Dermis blood vessel endothelial cell (primary cell): ENCODE data around the gene RABGEF1. TPM values are rescaled to one million over a fixed set of nuclear protein-coding genes. Genes with fewer than 3 reads are reported as not detected.
"Not testable (repeated sequence)": the region's sequence is repeated elsewhere in the genome, so short reads cannot be mapped to it uniquely, and the experiment has no call there.

ENCODE experiments used
- DNase-seq: peaks from one replicate; pipeline ENCODE4 v3.0.0; 2010
- total RNA-seq: library from RNA; depleted of rRNA; stranded (reverse); fragments of >200 nt; gene quantifications from 2 replicates; pipeline ENCODE4 v1.2.3, GENCODE V29; 2014

Gene RABGEF1
- total RNA-seq, 1 donor from 2014 or later = 33.2 TPM

DNA sequence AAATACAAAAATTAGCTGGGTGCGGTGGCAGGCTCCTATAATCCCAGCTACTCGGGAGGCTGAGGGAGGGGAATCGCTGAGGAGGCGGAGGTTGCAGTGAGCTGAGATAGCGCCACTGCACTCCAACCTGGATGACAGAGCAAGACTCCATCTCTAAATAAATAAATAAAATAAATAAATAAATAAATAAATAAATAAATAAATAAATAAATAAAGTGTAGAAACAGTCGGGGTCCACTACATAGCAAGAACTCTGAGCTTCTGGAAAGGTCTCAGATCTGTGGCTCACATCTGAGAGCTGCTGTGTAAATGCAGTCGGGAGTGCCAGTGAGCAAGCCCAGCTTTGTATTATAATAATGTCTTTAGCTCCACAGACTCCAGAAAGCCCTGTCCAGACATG, 76.1 kb downstream of the RABGEF1 start:
- DNase-seq = not testable (repeated sequence)

DNA sequence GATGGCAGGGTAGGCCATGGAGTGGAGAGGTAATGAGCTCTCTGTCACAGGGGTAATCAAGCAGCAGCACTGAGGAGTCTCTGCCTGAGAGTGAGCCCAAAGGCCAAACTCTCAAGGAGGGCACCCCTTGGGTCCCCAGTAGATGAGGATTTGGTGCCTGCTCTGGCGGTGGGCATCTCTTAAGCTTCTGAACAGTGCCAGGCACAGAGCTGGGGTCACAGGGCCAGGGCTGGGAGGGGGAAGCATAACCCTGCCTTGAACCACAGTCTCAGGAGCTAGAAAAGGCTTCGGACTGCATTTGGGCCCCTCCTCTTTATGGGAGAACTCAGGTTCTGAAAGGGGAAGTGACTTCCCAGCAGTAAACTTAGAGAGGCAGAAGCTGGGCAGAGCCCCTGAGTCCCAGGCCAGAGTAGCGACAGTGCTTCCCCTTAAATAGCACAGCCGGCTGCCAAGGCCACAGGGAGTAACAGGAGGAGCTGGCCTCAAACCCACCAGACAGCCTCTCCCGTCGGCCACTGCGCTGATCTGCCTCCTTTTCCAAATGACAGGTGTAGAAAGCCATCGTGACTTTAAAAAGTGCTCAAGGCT, 76.8 kb downstream of the RABGEF1 start:
- not testable (repeated sequence) for DNase-seq

DNA sequence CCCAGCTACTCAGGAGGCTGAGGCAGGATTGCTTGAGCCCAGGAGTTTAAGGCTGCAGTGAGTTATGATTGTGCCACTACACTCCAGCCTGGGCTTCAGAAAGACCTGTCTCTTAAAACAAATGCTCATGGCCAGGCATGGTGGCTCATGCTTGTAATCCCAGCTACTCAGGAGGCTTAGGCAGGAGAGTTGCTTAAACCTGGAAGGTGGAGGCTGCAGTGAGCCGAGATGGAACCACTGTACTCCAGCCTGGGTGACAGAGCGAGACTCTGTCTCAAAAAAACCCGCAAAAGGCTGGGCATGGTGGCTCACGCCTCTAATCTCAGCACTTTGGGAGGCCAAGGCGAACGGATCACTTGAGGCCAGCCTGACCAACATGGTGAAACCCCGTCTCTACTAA, 77.4 kb downstream of the RABGEF1 start:
- DNase-seq = not testable (repeated sequence)

DNA sequence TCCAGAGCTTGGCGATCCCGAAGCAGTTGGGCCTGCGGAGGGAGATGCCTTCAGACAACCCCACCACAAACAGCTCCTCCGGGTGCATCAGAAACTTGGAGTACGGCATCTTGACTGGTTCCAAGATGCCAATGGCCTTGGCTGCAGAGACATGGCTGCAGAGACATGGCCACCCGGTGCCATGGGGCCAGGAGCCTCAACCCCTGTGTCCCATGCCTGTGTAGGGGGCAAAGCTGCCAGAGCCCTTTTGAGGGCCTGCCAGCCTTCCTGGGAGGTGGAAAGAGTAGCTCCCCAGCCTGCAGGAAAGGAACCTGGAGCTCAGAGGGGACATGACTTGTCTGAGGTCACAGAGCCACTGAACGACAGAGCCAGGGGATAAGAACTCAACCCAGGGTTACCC, 83.5 kb downstream of the RABGEF1 start:
- DNase-seq = no peak

DNA sequence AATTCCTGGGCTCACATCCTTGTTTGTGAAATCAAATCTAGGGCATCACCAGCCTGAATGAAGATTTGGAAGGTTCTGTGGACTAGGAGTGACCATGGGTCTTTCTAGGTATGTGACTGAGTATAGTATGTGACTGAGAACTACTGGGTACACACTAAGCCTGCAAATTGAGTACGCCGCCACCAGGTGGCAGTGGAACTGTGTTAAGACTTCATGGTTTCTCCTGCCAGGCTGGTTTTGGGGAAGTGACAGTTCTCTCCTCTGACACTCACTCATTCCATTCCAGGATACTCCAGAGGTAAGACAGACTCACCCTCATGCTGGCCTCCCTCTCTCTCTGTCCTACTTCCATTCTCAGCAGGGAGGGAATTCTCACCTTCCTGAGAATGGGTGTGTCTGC, 85.0 kb downstream of the RABGEF1 start:
- peak; percentile 56 for DNase-seq

DNA sequence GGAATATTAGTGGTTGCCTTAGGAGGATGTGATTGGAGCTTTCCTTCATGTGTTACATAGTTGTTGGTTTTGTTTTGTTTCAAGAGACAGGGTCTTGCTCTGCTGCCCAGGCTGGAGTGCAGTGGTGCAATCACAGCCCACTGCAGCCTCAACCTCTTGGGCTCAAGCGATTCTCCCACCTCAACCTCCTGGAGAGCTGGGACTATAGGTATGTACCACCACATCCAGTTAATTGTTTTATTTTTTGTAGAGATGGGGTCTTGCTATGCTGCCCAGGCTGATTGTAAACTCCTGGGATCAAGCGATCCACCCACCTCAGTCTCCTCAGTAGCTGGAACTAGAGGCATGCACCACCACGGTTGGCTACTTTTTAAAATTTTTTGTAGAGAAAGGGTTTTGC, 86.1 kb downstream of the RABGEF1 start:
- DNase-seq = no peak

DNA sequence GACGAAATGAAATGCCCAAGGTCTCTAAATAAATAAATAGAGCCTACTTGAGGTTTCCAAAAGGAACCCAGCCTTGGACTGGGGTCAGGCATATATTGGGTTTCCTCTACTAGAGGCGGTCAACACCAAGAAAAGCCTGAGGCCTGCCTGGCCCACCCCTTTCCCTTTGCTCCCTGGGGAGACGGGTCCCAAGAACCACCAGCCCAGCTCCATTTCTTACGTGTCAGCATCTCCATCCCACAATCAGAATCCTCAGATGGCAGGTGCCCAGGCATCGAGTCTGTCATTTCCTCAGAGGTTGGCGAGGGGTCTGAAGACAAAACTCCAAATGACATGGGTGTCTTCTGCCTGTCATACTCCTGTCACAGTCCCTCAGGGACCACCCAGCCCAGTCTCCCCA, 90.4 kb downstream of the RABGEF1 start:
- DNase-seq = not testable (repeated sequence)

DNA sequence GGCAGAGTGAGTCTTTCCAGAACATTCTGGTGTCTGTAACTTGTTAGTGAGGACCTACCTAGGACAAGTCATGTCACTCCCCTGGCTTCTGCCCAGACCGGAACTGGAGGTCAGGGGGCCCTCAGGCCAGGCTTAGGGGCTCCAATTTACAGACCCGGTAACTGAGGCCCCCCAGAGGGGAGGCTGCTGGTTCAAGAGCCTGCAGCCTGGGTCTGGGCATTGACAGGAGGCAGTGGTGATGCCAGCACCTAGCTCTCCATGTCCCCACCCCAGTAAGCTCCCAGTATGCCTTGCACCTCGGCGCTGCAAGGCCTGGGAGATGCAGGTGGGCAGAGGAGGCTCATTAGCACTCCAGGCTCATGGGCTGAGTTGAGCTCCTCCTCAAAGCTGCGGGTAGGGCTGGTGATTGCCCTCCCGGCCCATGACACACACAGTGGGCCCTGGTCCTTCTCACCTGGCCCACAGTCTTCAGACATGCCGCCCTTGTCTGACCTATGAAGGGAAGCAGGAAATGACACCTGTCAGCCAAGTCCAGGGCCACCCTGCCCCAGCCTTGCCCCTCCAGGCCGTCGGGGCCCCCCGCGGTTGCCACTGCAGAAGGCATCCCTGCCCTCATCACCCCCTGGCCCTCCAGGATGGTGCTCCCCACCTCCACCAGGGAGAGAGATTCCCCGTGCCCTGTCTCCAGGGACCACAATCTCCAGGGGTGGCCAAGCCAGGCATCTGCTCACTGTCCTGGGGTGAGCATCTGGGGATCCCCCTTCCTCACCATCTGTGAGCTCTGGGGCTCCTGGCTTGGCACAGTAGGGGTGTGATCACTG, 92.2 kb downstream of the RABGEF1 start:
- DNase-seq = no peak

DNA sequence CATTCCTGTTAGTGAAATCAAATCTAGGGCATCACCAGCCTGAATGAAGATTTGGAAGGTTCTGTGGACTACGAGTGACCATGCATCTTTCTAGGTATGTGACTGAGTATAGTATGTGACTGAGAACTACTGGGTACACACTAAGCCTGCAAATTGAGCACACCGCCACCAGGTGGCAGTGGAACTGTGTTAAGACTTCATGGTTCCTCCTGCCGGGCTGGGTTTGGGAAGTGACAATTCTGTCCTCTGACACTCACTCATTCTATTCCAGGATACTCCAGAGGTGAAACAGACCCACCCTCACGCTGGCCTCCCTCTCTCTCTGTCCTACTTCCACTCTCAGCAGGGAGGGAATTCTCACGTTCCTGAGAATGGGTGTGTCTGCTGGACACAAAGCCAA, 96.5 kb downstream of the RABGEF1 start:
- DNase-seq = peak; percentile 64

DNA sequence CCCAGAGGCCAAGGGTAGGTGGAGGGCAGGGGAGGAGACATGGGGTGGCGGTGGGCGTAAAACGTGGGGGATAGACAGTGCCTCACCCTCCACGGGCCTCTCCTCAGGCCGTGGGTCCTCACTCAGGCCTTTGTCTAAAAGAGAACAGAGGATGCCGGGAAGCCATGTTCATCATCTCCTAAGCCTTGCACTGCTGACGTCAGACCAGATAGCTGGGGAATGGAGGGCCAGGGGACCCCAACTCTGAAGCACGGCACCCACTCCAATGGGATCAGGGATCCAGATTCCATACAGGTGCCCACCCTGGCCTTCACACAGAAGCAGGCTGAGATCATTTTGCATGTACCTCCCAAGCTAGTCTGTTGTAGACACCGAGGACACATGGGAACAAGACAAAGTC, 97.1 kb downstream of the RABGEF1 start:
- DNase-seq = no peak

DNA sequence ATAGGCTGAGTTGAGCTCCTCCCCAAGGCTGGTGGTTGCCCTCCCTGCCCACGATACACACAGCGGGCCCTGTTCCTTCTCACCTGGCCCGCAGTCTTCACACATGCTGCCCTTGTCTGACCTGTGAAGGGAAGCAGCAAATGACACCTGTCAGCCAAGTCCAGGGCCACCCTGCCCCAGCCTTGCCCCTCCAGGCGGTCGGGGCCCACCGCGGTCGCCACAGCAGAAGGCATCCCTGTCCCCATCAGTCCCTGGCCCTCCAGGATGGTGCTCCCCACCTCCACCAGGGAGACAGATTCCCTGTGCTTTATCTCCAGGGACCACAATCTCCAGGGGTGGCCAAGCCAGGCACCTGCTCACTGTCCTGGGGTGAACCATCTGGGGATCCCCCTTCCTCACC, 99.3 kb downstream of the RABGEF1 start:
- DNase-seq = no peak

DNA sequence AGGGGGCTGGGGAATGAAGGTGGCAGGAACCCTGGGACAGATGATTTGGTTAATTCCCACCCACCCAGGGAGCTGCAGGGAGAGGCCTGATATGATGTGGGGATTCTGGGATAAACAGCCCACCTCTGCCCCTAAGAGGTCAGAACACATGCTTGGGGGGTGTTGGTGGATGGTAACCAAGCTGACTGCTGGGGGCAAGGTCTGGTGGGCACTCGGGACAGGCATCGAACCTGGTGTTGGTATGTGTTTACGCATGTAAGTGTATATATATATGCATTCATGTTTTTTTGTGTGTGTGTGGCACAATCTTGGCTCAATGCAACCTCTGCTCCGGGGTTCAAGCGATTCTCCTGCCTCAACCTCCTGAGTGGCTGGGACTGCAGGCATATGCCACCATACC, 99.8 kb downstream of the RABGEF1 start:
- DNase-seq = no peak

DNA sequence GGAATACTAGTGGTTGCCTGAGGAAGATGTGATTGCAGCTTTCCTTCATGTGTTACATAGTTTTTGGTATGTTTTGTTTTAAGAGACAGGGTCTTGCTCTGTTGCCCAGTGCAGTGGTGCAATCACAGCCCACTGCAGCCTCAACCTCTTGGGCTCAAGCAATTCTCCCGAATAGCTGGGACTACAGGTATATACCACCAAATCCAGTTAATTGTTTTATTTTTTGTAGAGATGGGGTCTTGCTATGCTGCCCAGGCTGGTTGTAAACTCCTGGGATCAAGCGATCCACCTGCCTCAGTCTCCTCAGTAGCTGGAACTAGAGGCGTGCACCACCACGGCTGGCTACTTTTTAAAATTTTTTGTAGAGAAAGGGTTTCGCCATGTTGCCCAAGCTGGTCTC, 101.4 kb downstream of the RABGEF1 start:
- no peak for DNase-seq

DNA sequence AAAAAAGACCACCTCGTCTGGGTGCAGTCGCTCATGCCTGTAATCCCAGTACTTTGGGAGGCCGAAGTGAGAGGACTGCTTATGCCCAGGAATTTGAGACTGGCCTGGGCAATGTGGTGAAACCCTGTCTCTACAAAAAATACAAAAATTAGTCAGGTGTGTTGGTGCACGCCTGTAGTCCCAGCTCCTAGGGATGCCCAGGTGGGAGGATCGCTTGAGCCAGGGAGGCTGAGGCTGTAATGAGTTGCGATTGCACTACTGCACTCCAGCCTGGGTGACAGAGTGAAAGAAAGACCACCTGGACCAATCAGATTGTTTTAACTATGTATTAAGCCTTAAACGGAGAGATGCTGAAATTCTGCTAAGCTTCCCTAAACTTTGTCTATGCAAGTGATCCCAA, 103.0 kb downstream of the RABGEF1 start:
- DNase-seq = not testable (repeated sequence)

DNA sequence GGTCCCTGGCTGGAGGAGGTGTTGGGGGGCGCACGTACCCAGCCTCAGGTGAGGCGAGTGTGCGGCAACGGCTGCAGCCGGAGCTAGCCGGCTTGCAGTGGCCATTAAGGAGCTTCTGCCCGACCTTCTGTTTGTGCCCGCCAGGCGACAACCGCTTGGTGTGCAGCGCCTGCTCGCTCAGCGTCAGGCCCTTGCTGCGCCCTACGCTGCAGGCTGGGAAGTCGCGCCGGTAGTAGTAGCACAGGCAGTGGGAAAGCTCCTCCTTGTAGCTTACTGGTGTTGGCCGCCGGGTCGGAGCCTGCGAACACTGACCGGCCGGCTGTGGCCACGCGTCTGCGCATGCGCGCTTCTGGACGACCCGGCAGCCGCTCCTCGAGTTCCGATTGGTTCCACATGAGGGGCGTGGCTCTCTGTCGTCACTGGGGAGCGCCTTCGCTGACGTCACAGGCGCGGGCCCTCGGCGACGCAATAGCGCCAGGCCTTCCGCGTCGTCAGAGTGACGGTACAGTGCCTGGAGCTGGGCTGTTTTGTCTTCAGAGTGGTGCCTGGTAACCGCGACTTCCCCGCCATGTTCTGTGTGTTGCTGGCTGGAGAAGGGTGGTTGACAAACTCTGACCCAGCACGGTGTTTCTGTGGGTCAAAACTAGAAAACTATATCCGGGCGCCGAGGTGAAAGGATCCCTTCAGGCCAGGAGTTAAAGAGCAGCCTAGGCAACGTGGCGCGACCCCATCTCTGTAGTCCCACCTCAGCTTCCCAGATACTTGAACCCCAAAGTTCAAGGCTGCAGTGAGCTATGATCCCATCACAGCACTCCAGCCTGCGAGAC, 104.2 kb downstream of the RABGEF1 start:
- peak; percentile 99 for DNase-seq

DNA sequence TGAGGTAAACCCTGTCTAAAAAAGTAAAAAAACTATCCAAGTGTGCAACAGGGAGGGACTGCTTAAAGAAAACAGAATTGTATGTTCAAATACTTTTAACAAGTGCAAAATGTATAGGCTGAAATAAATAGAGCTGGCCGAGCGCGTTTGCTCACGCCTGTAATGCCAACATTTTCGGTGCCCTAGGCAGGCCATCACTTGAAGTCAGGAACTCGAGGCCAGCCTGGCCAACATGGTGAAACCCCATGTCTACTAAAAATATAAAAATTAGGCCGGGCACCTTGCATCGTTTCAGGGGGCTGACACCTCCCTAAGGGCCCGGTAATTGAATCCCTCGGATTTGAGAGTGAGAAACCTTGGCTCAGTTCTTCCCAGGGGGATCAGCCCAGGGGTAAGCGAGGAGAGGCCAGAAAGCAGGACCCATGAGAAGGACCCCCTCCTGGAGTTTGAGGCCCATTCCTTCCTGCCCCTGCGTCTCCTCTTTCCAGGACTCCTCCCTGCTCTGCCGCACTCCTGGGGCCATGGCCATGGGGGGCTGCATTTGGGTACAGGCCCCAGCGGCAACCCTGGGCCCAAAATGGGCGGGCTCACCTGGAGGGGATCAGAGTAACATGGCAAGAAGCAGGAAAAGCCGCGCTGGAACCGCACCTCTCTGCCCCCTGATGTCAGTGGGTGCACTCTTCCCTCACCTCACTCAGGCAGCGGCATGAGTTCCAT, 105.0 kb downstream of the RABGEF1 start:
- DNase-seq = no peak

DNA sequence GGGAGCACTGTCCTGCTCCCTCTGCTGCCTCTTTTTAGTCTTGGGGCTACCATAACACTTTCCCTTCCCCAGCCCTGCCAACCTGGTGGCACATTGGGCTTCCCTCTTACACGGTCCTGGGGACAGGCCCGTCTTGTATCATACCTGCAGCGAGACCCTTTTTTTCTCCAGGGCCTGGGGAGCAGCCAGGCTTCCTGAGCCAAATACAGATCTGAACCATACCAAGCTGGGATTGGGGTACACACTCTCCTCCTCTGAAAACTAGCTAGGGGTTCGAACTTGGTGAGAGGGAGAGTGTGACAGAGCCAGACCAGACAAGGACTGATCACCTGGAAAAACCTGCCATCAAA, 105.5 kb downstream of the RABGEF1 start:
- DNase-seq = not testable (repeated sequence)

DNA sequence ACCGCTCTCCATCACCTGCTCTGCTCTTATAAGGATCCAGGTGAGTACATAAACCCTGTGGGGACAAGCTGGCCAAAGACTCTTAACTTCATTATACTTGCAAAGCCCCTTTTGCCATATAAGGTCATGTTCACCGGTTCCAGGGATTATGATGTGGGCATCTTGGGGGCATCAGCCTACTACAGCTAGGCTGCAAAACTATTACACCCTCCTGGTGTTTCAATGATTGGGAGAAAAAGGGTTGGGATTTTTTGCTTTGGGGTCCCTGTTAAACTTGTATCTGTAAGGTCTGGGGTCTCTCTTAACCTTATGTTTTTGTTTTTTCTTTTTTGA, 107.0 kb downstream of the RABGEF1 start:
- DNase-seq = not testable (repeated sequence)

DNA sequence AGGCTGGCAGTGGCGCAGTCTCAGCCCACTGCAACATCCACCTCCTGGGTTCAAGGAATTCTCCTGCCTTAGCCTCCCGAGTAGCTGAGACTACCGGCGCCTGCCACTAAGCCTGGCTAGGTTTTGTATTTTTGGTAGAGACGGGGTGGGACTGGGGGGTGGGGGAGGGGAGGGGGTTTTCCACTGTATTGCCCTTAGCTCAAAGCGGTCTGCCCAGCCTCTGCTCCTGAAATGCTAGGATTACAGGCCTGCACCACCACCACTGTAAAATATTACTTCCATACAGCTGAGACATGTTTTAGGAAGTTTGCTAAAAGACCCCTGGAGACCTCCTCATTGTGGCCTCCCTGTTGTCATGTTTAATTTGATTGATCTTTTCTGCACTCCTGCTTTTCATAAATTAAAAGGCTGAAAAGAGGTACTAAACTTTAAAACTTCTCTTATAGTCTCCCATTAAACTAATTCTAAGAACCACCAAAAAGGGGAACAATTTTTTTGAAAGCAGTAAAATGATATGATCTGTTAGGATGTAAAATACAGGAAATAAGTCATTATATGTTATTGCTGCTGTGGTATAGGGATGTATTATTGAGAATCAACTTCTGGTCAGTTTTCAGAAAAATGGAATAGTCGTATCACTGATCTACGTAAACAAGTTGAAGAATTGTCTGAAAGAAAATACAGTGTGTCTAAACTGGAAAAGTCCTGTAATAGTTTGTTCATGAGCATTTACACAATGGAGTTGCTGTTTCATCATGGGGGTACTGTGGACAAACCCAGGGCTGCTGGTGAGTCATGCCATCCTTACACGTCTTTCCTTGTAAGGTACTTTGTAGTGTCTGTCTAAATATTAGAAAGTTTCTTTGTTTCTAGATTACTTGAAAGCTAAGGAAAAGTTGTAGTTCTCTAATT, 107.6 kb downstream of the RABGEF1 start:
- DNase-seq = peak; percentile 86

DNA sequence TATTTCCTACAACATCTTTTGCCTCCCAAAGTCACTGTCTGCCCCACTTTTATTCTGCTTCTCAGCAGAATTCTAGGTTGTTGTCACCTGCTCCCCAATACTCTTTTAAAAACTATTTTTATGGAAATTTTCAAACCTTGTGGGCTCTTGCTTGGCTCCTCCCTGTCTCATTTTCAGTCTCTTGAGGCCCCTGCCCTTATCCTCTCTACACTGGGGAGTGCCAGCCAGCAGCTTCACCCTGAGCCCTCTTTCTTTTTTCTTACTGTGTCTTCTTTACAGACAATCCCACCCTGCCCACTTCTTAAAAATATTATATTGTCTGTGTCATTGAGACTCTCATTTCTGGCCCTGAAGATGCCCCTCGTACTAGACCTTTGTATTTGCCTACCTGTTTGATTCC, 118.8 kb downstream of the RABGEF1 start:
- DNase-seq = no peak

DNA sequence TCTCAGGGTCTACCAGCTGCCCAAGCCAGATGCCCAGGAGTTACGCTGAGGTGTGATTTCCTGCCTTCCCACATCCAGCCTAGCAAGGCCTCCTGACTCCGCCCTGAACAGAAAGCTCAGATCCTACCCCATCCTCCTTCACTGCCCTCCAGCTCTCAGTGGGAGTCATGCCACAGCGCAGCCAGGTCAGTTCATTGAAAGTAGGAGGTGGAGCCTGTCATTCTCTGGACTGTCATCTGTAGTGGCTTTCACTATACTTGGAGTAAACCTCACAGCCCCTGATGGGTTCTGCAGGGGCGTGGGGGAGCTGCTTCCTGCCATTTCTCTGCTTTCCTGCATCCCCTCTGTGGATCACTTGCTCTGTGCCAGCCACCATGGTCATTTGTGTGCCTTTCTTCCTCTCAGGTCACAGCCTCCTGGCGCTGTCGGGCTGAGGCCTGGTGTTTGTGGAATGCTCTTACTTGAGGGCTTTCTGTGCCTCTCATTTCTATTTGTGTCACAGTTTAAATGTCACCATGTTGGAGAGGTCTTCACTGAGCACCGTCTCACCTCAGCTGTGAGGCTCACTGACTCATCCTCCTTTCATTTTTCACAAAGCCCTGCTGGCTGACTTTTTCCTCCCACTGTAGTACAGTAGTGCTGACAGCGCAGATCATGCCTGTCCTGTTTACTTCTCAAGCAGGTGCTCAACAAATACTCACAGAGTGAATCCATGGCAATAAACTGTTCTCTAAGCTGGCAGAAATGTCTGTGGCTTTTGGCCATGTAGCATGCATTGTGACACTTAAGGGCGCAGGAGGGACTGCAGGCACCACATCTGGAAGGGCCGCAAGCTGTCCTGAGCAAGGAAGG, 119.5 kb downstream of the RABGEF1 start:
- no peak for DNase-seq
